GM06990 (cell line): ENCODE data around the gene CACNA1C.

ENCODE experiments used
- DNase-seq: peaks from one replicate; pipeline ENCODE4 v3.0.0-alpha.2; 2011; ENCODE audit not compliant: insufficient read length; ENCODE audit errors: extremely low read depth
- H3K27me3 ChIP-seq: replicated peaks from 2 replicates; pipeline ENCODE4 v1.6.0; 2011; ENCODE audit warnings: low read length; ENCODE audit not compliant: control insufficient read depth, insufficient read depth
- H3K36me3 ChIP-seq: 2 replicates; pipeline ENCODE4 v1.5.1; 2011; ENCODE audit warnings: low read length; ENCODE audit not compliant: control insufficient read depth, insufficient read depth
- H3K4me3 ChIP-seq: replicated peaks from 2 replicates; pipeline ENCODE4 v1.5.1; 2011; ENCODE audit warnings: low read depth, mild to moderate bottlenecking, control low read depth, low read length
- TF ChIP-seq, protein P1 (sequence below): IDR thresholded peaks from 2 replicates; pipeline ENCODE4 v1.5.1; 2011; ENCODE audit warnings: low read length, control low read depth, mild to moderate bottlenecking, inconsistent platforms; ENCODE audit not compliant: insufficient read depth, poor library complexity, severe bottlenecking

CACNA1C gene

GRCh38 chr12:2165021-2165420, 112.2 kb downstream of the CACNA1C start:
- DNase-seq, result no peak
- Histone ChIP-seq H3K27me3 (no peaks in the 10 kb centered on the region; the same call in 1 of the 2 replicates), H3K36me3 (no peaks in the 10 kb centered on the region), H3K4me3 (no peak overlapping the region)
- TF ChIP-seq, protein P1, sequence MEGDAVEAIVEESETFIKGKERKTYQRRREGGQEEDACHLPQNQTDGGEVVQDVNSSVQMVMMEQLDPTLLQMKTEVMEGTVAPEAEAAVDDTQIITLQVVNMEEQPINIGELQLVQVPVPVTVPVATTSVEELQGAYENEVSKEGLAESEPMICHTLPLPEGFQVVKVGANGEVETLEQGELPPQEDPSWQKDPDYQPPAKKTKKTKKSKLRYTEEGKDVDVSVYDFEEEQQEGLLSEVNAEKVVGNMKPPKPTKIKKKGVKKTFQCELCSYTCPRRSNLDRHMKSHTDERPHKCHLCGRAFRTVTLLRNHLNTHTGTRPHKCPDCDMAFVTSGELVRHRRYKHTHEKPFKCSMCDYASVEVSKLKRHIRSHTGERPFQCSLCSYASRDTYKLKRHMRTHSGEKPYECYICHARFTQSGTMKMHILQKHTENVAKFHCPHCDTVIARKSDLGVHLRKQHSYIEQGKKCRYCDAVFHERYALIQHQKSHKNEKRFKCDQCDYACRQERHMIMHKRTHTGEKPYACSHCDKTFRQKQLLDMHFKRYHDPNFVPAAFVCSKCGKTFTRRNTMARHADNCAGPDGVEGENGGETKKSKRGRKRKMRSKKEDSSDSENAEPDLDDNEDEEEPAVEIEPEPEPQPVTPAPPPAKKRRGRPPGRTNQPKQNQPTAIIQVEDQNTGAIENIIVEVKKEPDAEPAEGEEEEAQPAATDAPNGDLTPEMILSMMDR, result no peak

DNA sequence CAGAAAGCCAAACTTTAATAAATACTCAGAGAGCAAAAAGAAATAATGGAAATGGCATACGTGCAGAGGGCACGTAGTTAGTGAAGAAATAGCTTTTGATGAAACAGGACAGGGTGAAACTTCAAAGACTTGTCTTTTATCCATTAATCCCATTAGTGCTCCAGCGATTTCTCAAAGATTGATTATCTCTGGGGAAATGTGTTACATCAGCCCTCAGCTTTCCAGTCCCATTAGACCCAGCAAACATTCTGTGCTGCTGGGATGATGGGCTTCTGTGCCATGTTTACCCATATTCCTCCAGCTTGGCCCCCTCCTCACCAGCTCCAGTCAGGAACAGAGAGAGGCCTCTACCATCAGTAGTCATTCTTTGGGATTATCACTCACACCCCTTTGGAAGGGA, 113.1 kb downstream of the CACNA1C start:
- H3K4me3 ChIP-seq, result no peak overlapping the region
- TF ChIP-seq, protein P1, result no peak
- no peak for DNase-seq
- H3K36me3 ChIP-seq, result no peaks in the 10 kb centered on the region
- no peaks in the 10 kb centered on the region; the same call in 1 of the 2 replicates for H3K27me3 ChIP-seq

- Histone ChIP-seq H3K27me3 (no peaks in the 10 kb centered on the region; the same call in 1 of the 2 replicates), H3K36me3 (no peaks in the 10 kb centered on the region), H3K4me3 (no peak overlapping the region)
- DNase-seq, result no peak
- TF ChIP-seq, protein P1, result no peak
Observed at GRCh38 chr12:2166696-2167095, 113.9 kb downstream of the CACNA1C start.

GRCh38 chr12:2167231-2167630, 114.4 kb downstream of the CACNA1C start:
- Histone ChIP-seq H3K4me3 (no peak overlapping the region), H3K27me3 (no peaks in the 10 kb centered on the region; the same call in 1 of the 2 replicates), H3K36me3 (no peaks in the 10 kb centered on the region)
- TF ChIP-seq, protein P1, result no peak
- no peak for DNase-seq

DNA sequence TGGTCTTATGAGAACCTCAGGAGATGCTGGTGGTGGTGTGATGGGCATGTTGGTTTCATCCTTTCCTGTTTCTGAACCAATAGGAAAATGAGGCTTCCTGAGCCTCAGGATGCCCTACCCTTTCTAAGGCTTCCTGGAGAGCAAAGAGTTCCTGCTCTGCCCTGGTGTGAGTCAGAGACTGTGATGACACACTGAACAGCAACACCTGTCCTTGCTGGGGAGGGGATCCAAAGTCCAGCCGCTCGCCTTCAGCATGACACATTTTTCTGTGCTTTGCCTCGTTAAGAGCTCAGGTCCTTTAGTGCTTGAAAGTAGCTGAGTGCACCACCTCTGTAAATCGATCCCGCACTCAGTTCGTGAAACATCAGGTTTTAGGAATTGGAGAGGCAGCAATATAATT, 116.0 kb downstream of the CACNA1C start:
- Histone ChIP-seq H3K36me3 (no peaks in the 10 kb centered on the region), H3K4me3 (no peak overlapping the region), H3K27me3 (no peaks in the 10 kb centered on the region; the same call in 1 of the 2 replicates)
- TF ChIP-seq, protein P1, result no peak
- DNase-seq, result no peak

DNA sequence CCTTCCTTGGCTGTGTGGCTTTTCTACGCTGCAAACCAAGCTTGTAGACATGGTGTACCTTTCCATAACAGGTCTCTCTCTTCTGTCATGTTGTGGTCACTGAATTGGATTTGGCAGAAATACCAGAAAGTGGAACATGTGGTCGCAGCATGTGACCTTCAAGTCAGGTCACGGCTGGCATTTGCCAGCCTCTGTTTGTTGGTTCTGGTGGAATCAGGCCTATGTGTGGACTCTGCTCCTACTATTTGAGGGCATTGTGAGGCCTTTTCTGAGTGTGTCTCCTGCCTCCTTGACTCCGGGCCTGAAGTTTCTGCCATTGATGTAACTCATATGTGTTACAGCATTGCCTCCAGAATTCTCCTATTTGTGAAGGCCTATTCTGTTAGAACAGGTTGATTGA, 116.7 kb downstream of the CACNA1C start:
- Histone ChIP-seq H3K27me3 (no peaks in the 10 kb centered on the region; the same call in 1 of the 2 replicates), H3K36me3 (no peaks in the 10 kb centered on the region), H3K4me3 (no peak overlapping the region)
- TF ChIP-seq, protein P1, result no peak
- DNase-seq, result no peak
